HG03469 (cell line): Measurements from ENCODE around the gene GIMAP8.
"Not testable (repeated sequence)": the region's sequence is repeated elsewhere in the genome, so short reads cannot be mapped to it uniquely, and the experiment has no call there.

Experiments
- ATAC-seq: cut with Tn5 transposase; IDR thresholded peaks from one replicate; pipeline ENCODE4 v1.9.1; 2021; ENCODE audit warnings: mild to moderate bottlenecking, moderate library complexity, moderate number of reproducible peaks; ENCODE audit not compliant: unreplicated experiment

GIMAP8 gene

GRCh38 chr7:150434240-150434639 is 16.2 kb upstream of the GIMAP8 start:
- no peak for ATAC-seq

- ATAC-seq, result no peak
Measured at GRCh38 chr7:150435047-150435389, 15.4 kb upstream of the GIMAP8 start.

- peak; percentile 88 for ATAC-seq
Measured at GRCh38 chr7:150435390-150436073, 14.9 kb upstream of the GIMAP8 start.

GRCh38 chr7:150439967-150440366 is 10.5 kb upstream of the GIMAP8 start:
- ATAC-seq, result no peak

DNA sequence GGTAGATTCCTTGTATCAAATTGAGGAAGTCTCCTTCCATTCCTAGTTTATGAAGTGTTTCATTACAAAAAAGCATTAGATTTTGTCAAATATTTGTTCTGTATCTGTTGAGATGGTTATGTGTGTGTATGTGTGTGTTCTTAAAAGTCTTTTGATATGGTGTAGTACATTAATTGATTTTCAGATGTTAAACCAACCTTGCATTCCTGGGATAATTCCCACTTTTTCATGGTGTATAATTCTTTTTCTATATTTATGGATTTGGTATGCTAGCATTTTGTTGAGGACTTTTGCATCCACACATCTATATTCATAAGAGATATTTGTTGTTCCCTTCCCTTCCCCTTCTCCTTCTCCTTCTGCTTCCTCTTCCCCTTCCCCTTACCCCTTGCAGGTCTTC is 8.9 kb upstream of the GIMAP8 start:
- no peak for ATAC-seq

- no peak for ATAC-seq
Measured at GRCh38 chr7:150442811-150443210, 7.6 kb upstream of the GIMAP8 start.

GRCh38 chr7:150443793-150444540 is 6.5 kb upstream of the GIMAP8 start:
- no peak for ATAC-seq

- no peak for ATAC-seq
Measured at GRCh38 chr7:150444674-150445365, 5.6 kb upstream of the GIMAP8 start.

GRCh38 chr7:150446288-150446938 is 4.0 kb upstream of the GIMAP8 start:
- no peak for ATAC-seq

DNA sequence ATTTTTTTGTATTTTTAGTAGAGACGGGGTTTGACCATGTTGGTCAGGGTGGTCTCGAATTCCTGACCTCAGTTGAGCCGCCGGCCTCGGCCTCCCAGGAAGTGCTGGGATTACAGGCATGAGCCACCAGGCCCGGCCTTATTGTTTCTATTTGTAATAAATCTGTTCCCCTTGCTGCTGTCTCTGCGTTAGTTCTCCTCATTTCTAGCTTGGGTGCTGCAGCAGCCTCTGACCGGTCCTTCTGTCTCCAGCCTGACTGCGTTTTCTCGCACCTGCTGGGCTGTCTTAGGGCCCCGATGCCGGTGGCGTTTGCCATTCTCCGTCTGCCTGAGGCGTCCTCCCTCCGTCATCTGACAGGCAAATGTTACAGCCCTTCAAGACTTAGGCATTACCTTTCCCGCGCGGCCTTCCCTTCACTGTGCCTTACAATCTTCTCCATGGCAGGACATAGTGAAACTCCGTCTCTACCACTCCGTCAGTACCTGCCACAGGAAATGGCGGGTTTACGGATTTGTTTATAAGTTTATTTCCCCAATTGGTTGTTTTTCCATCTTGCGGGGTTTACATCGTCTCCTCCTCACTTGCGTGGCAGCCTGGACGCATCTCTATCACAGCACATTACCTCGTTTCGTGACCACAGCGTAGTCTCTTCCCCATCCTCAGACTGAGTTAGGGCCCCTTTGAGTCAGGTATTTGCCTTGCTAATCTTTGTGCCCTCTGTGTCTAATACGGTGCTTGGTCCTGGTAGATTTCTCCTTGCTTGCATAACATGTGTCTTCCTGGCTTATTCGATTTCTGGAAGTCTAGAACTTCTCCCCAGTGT is 2.3 kb upstream of the GIMAP8 start:
- ATAC-seq, result no peak

DNA sequence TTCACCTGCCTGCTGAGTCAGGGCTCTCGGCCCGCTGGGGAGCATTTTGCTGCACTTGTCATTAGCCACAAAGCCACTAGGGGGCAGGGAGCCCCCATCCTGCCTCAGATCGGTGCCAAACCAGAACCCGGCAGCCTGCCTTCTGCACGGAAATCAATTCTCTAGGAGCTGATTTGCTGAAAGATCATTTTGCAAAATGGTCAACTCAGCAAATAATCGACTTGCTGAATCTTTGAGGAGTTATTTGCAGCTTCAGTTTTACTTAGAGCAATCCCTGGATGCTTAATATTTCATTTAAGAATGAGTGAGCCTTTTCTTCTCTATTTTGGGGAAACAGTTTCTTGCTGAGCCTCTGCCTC is 1.7 kb upstream of the GIMAP8 start:
- peak; percentile 49 for ATAC-seq

- no peak for ATAC-seq
Measured at GRCh38 chr7:150449206-150449952, 1.1 kb upstream of the GIMAP8 start.

DNA sequence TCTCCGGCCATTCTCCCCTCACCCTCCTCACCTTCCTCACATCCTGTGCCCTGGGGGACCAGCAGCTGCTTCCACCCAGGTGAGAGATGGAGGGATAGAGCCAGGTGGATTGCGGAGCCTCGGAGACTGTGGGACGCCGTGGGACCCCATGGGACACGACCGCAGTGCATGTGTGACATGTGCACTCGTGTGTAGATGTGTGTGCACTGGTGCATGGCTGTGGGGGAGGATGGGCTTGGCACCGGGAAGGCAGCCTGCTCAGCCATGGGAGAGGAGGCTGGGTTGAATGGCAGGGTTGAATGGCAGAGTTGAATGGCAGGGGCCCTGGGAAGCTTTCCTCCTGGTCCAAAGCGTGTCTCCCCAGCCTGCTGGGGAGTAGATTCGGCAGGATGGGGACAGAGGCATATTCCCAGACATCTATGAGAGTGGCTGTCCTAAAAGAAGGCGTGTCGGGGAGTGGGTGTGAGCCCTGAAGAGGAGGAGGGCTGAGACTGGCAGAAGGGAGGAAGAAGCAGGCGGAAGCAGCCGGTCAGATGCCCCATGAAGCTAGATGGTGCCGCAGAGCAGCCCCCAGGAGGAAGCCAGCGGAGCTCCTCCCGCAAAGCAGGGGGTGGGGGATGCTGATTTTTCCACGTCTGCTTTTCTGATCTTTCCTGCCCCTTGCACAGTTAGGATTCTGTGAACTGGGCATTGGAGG is 815 bp downstream of the GIMAP8 start:
- ATAC-seq, result no peak

DNA sequence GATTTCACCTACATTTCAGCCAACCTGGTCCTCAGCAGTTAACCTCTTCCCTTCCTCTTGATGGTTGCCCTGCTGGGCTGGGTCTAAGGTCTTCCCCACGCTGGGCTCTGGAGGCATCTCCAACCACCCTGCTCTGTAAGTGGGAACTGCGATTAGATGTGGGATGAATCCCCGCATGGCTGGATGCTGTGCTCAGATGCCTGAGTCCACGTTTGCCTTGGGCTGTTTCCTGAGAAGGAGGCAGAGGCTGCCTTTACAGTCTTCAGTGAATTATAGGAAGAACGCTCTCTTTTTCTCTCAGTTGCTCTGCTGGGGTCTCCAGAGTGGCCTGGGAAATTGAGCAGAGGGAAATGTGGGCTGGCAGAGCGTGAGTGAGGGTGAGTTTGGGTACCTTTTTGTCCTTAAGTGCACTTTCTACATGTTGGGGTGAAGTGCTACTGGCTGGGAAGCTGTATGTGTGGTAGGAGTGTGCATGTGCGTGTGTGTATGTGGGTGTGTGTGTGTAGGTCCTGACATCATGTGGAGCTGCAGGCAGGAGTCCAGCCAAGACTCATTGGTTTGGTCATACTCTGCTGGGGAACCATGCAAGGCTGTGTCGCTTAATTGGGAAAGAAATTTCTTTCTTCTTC is 1.5 kb downstream of the GIMAP8 start:
- ATAC-seq, result no peak

GRCh38 chr7:150453181-150453580 is 2.8 kb downstream of the GIMAP8 start:
- no peak for ATAC-seq

- ATAC-seq, result no peak
Measured at GRCh38 chr7:150453892-150454291, 3.5 kb downstream of the GIMAP8 start.

GRCh38 chr7:150457064-150457463 is 6.6 kb downstream of the GIMAP8 start:
- ATAC-seq, result not testable (repeated sequence)

DNA sequence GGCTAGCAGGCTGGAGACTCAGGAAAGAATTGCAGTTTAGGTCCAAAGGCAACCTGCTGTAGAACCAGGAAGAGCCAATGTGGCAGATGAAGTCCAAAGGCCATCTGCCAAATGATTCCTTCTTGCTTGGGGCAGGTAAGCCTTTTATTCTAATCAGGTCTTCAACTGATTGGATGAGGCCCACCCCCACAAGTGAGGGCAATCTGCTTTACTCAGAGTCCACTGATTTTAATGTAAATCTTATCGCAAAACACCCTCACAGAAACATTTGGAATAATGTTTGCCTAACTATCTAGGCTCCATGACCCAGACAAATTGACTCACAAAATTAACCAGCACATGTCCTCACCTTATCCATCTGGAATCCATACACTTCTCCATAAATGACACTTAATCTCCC is 7.8 kb downstream of the GIMAP8 start:
- no peak for ATAC-seq

- ATAC-seq, result no peak
Measured at GRCh38 chr7:150458756-150459155, 8.3 kb downstream of the GIMAP8 start.
